ENCODE results near the gene TEX54.
"Not testable (repeated sequence)": the region's sequence is repeated elsewhere in the genome, so short reads cannot be mapped to it uniquely, and the experiment has no call there.

The TEX54 gene

GRCh38 chr11:62854825-62855570 lies 22.4 kb upstream of the TEX54 start:
- no peak for DNase-seq

- DNase-seq: no peak
These were observed 21.6 kb upstream of the TEX54 start for GRCh38 chr11:62854013-62854824.

GRCh38 chr11:62853279-62853965 lies 20.8 kb upstream of the TEX54 start:
- DNase-seq: no peak

- DNase-seq: no peak
These were observed 20.0 kb upstream of the TEX54 start for GRCh38 chr11:62852523-62853188.

- DNase-seq: no peak
These were observed 19.3 kb upstream of the TEX54 start for GRCh38 chr11:62851807-62852522.

- no peak for DNase-seq
These were observed 18.5 kb upstream of the TEX54 start for GRCh38 chr11:62850911-62851806.

- no peak for DNase-seq
These were observed 15.2 kb upstream of the TEX54 start for GRCh38 chr11:62847767-62848314.

GRCh38 chr11:62846177-62846576 lies 13.5 kb upstream of the TEX54 start:
- DNase-seq: no peak

- no peak for DNase-seq
These were observed 11.5 kb upstream of the TEX54 start for GRCh38 chr11:62844154-62844553.

GRCh38 chr11:62843466-62843865 lies 10.8 kb upstream of the TEX54 start:
- no peak for DNase-seq

- not testable (repeated sequence) for DNase-seq
These were observed 10.2 kb upstream of the TEX54 start for GRCh38 chr11:62842891-62843290.

GRCh38 chr11:62842171-62842741 lies 9.6 kb upstream of the TEX54 start:
- no peak for DNase-seq

- peak; percentile 75 for DNase-seq
These were observed 8.9 kb upstream of the TEX54 start for GRCh38 chr11:62841361-62842170.

- DNase-seq: not testable (repeated sequence)
These were observed 8.2 kb upstream of the TEX54 start for GRCh38 chr11:62840721-62841360.

- peak; percentile 73 for DNase-seq
These were observed 6.7 kb upstream of the TEX54 start, which contains the start of gene WDR74 for GRCh38 chr11:62839050-62839945. TSS of gene WDR74 (minus strand) at chr11:62839590. CDS start at chr11:62839570, 20 bp downstream.

GRCh38 chr11:62835336-62835735 lies 2.7 kb upstream of the TEX54 start:
- no peak for DNase-seq

GRCh38 chr11:62831520-62832335 lies 913 bp downstream of the TEX54 start, which contains the start of gene STX5:
TSS of gene STX5 (minus strand) at chr11:62832051. CDS start at chr11:62831243, 808 bp downstream.
- DNase-seq: peak; percentile 88

All from 8988T (cell line).